Sigmoid colon (tissue), 3 donors: ENCODE data around the gene FUT6.
"Not testable (repeated sequence)": the region's sequence is repeated elsewhere in the genome, so short reads cannot be mapped to it uniquely, and the experiment has no call there.

ENCODE experiments used
- CTCF ChIP-seq, 4 experiments: fragments of 450-650 bp in 3 of 4; fragments of 200-600 bp in 1 of 4; IDR thresholded peaks; one replicate each; pipeline ENCODE4 v1.5.1; 2016 to 2019; ENCODE audit warnings: antibody characterized with exemption in 4 of 4, mild to moderate bottlenecking in 3 of 4, moderate library complexity in 2 of 4
- POLR2A ChIP-seq, 2 donors: fragments of 450-650 bp; IDR thresholded peaks; one replicate each; pipeline ENCODE4 v1.6.1; 2016; ENCODE audit warnings: antibody characterized with exemption in 2 of 2, mild to moderate bottlenecking in 2 of 2, moderate library complexity in 2 of 2

- not testable (repeated sequence) for TF ChIP-seq POLR2A, CTCF (IDR thresholded peaks at IDR 0.05)
These were observed 15.6 kb upstream of the FUT6 start for GRCh38 chr19:5855151-5855550.
